ENCODE results near the gene HOXA5. TPM values are rescaled to one million over a fixed set of nuclear protein-coding genes. Genes with fewer than 3 reads are reported as not detected.
A peak's percentile ranks its signal among the peaks of the same experiment; 100 is the strongest.

The HOXA5 gene
- total RNA-seq, 1 donor: 5.8 TPM

GRCh38 chr7:27130540-27131389 lies 12.7 kb downstream of the HOXA5 start, which contains the start of gene HOXA4:
HOXA4 (minus strand) TSS chr7:27130757; CDS start chr7:27130733, 24 bp downstream.
- peak; percentile 100 for DNase-seq (ENCODE audit: insufficient read length, low spot score, missing footprints)
- H3K9me3 ChIP-seq (ENCODE audit: low read depth, low read length): no peaks in the 10 kb centered on the region
- H4K20me1 ChIP-seq (ENCODE audit: insufficient read depth, low read length): peaks cover 6% of the 10 kb centered on the region
- H3K27ac ChIP-seq (ENCODE audit: low read depth, low read length): peak within 1 kb of the TSS; percentile 68
- peaks cover 46% of the 10 kb centered on the region for H3K79me2 ChIP-seq (ENCODE audit: insufficient read depth, low read length)
- peak within 1 kb of the TSS; percentile 76 for H3K4me3 ChIP-seq (ENCODE audit: insufficient read depth, low read length)
- H3K27me3 ChIP-seq (ENCODE audit: insufficient read depth, low read length): no peaks in the 10 kb centered on the region
- peaks cover 32% of the 10 kb centered on the region for H3K4me1 ChIP-seq (ENCODE audit: insufficient read depth, low read length)
- H3K36me3 ChIP-seq (ENCODE audit: insufficient read depth, low read length): no peaks in the 10 kb centered on the region
- TF ChIP-seq CTCF (IDR thresholded peaks at IDR 0.05; ENCODE audit: extremely low read depth, low read depth, low read length): no peak
- H3K4me2 ChIP-seq (ENCODE audit: insufficient read depth, low read length): peak within 1 kb of the TSS; percentile 75
- H2AFZ ChIP-seq (ENCODE audit: low read length): peak within 1 kb of the TSS; percentile 73

GRCh38 chr7:27129729-27130539 lies 13.5 kb downstream of the HOXA5 start:
- Histone ChIP-seq H3K4me2 (ENCODE audit: insufficient read depth, low read length) (peak overlapping the region; percentile 72), H2AFZ (ENCODE audit: low read length) (peak overlapping the region; percentile 18), H3K36me3 (ENCODE audit: insufficient read depth, low read length) (no peaks in the 10 kb centered on the region), H4K20me1 (ENCODE audit: insufficient read depth, low read length) (no peaks in the 10 kb centered on the region), H3K4me1 (ENCODE audit: insufficient read depth, low read length) (peaks cover 23% of the 10 kb centered on the region), H3K79me2 (ENCODE audit: insufficient read depth, low read length) (peaks cover 38% of the 10 kb centered on the region), H3K27me3 (ENCODE audit: insufficient read depth, low read length) (no peaks in the 10 kb centered on the region), H3K4me3 (ENCODE audit: insufficient read depth, low read length) (peak overlapping the region; percentile 76), H3K27ac (ENCODE audit: low read depth, low read length) (peak overlapping the region; percentile 20), H3K9me3 (ENCODE audit: low read depth, low read length) (no peaks in the 10 kb centered on the region)
- TF ChIP-seq CTCF (IDR thresholded peaks at IDR 0.05; ENCODE audit: extremely low read depth, low read depth, low read length): peak; percentile 15
- peak; percentile 92 for DNase-seq (ENCODE audit: insufficient read length, low spot score, missing footprints)

GRCh38 chr7:27128776-27129728 lies 14.4 kb downstream of the HOXA5 start:
- Histone ChIP-seq H3K4me1 (ENCODE audit: insufficient read depth, low read length) (peaks cover 15% of the 10 kb centered on the region), H3K36me3 (ENCODE audit: insufficient read depth, low read length) (no peaks in the 10 kb centered on the region), H3K27me3 (ENCODE audit: insufficient read depth, low read length) (no peaks in the 10 kb centered on the region), H2AFZ (ENCODE audit: low read length) (no peak overlapping the region), H4K20me1 (ENCODE audit: insufficient read depth, low read length) (no peaks in the 10 kb centered on the region), H3K9me3 (ENCODE audit: low read depth, low read length) (no peaks in the 10 kb centered on the region), H3K27ac (ENCODE audit: low read depth, low read length) (no peak overlapping the region), H3K4me3 (ENCODE audit: insufficient read depth, low read length) (peak overlapping the region; percentile 76), H3K4me2 (ENCODE audit: insufficient read depth, low read length) (peak overlapping the region; percentile 72), H3K79me2 (ENCODE audit: insufficient read depth, low read length) (peaks cover 38% of the 10 kb centered on the region)
- TF ChIP-seq CTCF (IDR thresholded peaks at IDR 0.05; ENCODE audit: extremely low read depth, low read depth, low read length): no peak
- DNase-seq (ENCODE audit: insufficient read length, low spot score, missing footprints): peak; percentile 53

Measured in osteoblast (primary cell).